ENCODE results near the gene TRMT1L. TPM values are rescaled to one million over a fixed set of nuclear protein-coding genes. Genes with fewer than 3 reads are reported as not detected.

TRMT1L gene
- total RNA-seq, 2 experiments from 2014 or later: 20.3 to 21.1 TPM

GRCh38 chr1:185069202-185069772 lies 87.5 kb downstream of the TRMT1L start:
- Mint-ChIP-seq H3K4me1 (no peaks in the 10 kb centered on the region), H3K9me3 (peaks cover 5% of the 10 kb centered on the region), H3K4me3 (no peak overlapping the region), H3K27ac (no peak overlapping the region), H3K36me3 (ENCODE audit: low read depth) (peaks cover 16% of the 10 kb centered on the region), H3K27me3 (no peaks in the 10 kb centered on the region)
- DNase-seq: no peak
- ChIA-PET CTCF (interaction anchor here (0.6 to 0.7 kb wide), 2 partner anchors 29 to 32 kb away, joined by 3 read pairs; no protein-coding TSS in a partner anchor), POLR2A (no interaction called here)

GRCh38 chr1:185068341-185068740 lies 88.4 kb downstream of the TRMT1L start:
- CTCF ChIA-PET: interaction anchor here (0.7 kb wide), 1 partner anchor 30 kb away, joined by 3 read pairs; no protein-coding TSS in a partner anchor
- POLR2A ChIA-PET: no interaction called here
- no peak overlapping the region for H3K27ac Mint-ChIP-seq
- H3K27me3 Mint-ChIP-seq: no peaks in the 10 kb centered on the region
- no peaks in the 10 kb centered on the region for H3K4me1 Mint-ChIP-seq
- no peak for DNase-seq
- no peak overlapping the region for H3K4me3 Mint-ChIP-seq
- H3K36me3 Mint-ChIP-seq (ENCODE audit: low read depth): peaks cover 22% of the 10 kb centered on the region
- peaks cover 10% of the 10 kb centered on the region for H3K9me3 Mint-ChIP-seq

Other genes starting within 250 kb of the TRMT1L start
- 10 to 100 TPM; 57.6 to 60.9 TPM for gene NIBAN1, start 182.4 kb downstream of the TRMT1L start, total RNA-seq
- 10 to 100 TPM; 17.0 to 20.2 TPM for gene RNF2, start 111.4 kb downstream of the TRMT1L start, total RNA-seq
- 1 to 10 TPM; 3.7 to 3.9 TPM for gene SWT1, start 214 bp upstream of the TRMT1L start, total RNA-seq
- 10 to 100 TPM; 87.9 to 89.9 TPM for gene IVNS1ABP, start 160.3 kb upstream of the TRMT1L start, total RNA-seq